GM13976 (cell line): Measurements from ENCODE around the gene FOXE1.

Source experiments
- DNase-seq: peaks from one replicate; pipeline ENCODE4 v3.0.0; 2012; ENCODE audit warnings: low spot score
- in situ Hi-C: fragments of 300-500 bp; cut with MboI; formaldehyde crosslinking; loops from one replicate; pipeline ENCODE4 v1.12.0; 2022; ENCODE audit warnings: low sequenced_read_pairs, mixed read lengths, inconsistent platforms; ENCODE audit not compliant: unreplicated experiment
- TF ChIP-seq, protein P1 (sequence below): IDR thresholded peaks from 2 replicates; pipeline ENCODE4 v1.5.1; 2012; ENCODE audit warnings: borderline replicate concordance, mild to moderate bottlenecking; ENCODE audit not compliant: insufficient read depth; ENCODE audit errors: extremely low read depth, missing control alignments, control extremely low read depth

Gene FOXE1

DNA sequence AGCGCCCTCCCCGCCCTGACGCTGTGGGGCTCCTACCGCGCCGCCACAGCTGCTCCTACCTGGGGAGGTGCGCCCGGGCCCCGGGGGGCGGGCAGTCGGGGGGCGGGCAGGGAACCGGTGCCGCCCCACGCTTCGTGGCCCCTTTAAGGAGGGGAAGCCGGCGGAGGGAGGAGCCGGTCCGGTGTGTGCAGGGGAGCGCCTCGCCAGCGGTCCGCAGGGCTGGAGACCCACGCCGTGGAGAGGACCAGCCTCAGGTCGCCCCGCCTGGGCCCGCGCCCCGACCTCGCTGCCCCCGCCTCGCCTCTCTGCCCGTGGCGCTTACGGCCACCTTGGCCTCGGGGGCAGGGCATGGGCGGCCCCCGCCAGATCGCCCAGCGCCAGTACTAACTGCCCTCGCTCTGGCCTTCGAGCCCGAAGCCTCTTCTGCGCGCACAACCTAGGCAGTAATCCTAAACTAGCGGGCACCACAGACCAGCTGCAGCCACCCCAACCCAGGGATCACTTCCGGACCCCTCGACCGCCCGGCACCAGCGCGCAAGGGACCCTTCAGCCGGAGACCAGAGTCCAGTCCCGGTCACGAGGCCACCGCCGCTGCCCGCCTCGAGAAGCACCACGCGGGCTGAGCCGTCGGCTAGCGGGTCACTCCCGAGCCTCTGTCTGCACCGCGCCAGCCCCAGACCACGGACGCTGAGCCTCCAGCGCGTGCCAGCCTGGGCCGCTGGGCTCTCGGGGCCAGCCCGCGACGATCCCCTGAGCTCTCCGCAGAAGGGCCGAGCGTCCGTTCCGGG is at the start of gene FOXE1:
FOXE1 (plus strand) TSS at position 171 of the 788 bp plus-strand sequence. CDS start 689 bp downstream, outside the sequence.
- TF ChIP-seq, protein P1, sequence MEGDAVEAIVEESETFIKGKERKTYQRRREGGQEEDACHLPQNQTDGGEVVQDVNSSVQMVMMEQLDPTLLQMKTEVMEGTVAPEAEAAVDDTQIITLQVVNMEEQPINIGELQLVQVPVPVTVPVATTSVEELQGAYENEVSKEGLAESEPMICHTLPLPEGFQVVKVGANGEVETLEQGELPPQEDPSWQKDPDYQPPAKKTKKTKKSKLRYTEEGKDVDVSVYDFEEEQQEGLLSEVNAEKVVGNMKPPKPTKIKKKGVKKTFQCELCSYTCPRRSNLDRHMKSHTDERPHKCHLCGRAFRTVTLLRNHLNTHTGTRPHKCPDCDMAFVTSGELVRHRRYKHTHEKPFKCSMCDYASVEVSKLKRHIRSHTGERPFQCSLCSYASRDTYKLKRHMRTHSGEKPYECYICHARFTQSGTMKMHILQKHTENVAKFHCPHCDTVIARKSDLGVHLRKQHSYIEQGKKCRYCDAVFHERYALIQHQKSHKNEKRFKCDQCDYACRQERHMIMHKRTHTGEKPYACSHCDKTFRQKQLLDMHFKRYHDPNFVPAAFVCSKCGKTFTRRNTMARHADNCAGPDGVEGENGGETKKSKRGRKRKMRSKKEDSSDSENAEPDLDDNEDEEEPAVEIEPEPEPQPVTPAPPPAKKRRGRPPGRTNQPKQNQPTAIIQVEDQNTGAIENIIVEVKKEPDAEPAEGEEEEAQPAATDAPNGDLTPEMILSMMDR: no peak
- DNase-seq: peak; percentile 45
- in situ Hi-C loops: no loop called here

DNA sequence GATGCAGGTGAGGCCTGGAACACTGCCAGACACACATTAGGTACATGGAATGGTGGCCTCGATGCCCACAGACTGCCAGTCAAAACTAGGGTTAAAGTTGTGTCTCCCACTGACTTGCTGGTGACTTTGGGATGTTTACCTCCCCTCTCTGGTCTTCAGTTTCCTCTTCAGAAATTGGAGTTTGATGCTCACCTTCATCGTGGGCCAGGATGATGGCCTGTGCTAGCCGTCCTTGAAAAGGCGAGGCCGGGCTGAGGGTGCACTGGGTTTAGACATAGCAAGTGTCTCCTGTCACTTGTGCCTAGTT is 49.0 kb upstream of the FOXE1 start:
- in situ Hi-C loops: no loop called here
- TF ChIP-seq, protein P1: no peak
- no peak for DNase-seq

DNA sequence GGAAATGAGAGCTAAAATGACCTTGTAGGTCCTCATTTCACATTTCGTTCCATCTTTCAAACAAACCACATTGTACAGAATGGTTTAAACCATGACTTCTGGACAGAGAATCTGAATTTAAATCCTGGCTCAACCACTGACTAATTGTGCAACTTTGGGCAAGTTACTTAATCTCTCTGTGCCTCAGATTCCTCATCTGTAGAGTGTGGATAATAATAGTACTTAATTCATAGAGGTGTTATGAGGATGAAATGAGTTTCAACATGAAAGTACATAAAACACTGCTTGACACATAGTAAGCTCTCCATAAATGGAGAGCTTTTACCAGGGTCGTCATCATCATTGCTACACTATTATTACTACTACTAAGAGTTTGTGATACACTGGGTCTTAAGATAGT is 46.3 kb upstream of the FOXE1 start:
- TF ChIP-seq, protein P1: no peak
- DNase-seq: no peak
- in situ Hi-C loops: no loop called here

DNA sequence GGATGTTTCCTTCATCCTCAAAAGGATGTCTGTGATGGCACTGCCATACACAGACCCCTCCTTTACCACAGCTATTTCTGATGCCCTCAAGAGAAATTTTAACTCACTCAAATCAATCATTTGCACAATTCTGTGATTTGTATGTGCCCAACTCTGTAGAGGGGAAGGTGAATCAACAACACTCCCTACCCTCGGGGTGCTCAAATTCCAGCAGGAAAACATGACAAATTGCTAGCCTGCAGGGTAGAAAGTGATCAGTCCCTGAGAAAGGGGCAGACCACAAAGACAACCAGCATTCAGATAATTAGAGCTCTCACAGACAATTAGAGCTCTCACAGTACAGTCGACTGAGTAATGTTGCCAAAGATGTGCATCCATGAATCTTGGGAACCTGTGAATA is 45.3 kb upstream of the FOXE1 start:
- in situ Hi-C loops: no loop called here
- DNase-seq: no peak
- TF ChIP-seq, protein P1: no peak

DNA sequence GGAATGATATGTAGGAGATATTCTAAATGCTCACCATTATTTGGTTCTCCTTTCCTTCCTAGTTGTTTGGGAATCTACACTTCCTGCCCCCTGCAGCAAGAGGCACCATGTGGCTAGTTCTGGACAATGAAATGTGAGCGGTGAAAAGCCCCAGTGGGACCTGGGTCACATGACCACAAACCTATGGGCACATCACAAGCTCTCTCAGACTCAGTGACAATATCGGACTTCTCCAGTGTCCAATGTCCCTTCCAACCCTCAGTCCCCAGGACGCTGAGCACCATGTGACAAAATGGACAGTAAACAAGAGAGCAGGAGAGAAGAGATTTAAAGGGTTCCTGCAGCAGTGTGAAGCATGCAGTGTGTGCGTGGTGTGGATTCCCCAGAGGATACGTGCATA is 44.6 kb upstream of the FOXE1 start:
- TF ChIP-seq, protein P1: no peak
- DNase-seq: no peak
- in situ Hi-C loops: no loop called here

DNA sequence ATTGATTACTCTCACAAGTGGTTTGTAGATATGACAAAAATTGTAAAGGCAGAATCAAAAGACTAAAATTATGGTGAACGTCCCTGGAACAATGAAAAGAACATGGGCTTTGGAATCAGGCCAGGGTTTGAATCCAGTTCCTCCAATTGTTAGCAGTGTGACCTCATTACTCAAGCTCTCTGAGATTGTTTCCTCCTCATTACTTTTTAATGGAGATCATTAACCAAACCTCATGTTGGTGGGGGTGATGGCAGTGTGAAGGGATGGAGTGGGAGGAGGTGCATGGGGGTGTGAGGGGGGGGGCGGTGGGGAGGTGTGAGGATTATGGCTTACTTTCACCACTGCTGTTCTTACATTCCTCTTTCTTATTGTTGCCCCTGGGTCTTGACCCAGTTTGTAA is 44.1 kb upstream of the FOXE1 start:
- in situ Hi-C loops: no loop called here
- TF ChIP-seq, protein P1: no peak
- no peak for DNase-seq
